GM23338 (cell line): ENCODE results near the gene PPP2R5C. TPM values are rescaled to one million over a fixed set of nuclear protein-coding genes. Genes with fewer than 3 reads are reported as not detected.

Experiments
- ATAC-seq: fragments of 200-7000 bp; cut with Tn5 transposase; 3 replicates; pipeline ENCODE4 v1.9.1; 2020
- DNase-seq: peaks from one replicate; pipeline ENCODE4 v3.0.0-alpha.2; 2015; ENCODE audit warnings: low spot score
- H2AFZ ChIP-seq: fragments of 200-600 bp; sonication (generic); 2 replicates; pipeline ENCODE4 v1.8.0; 2016; ENCODE audit warnings: antibody characterized with exemption, mild to moderate bottlenecking, moderate library complexity
- H3F3A ChIP-seq: fragments of 200-600 bp; sonication (generic); replicated peaks from 2 replicates; pipeline ENCODE4 v1.8.0; 2017; ENCODE audit warnings: antibody characterized with exemption, mixed run types, low read depth
- H3K27ac ChIP-seq: fragments of 200-600 bp; sonication (generic); 2 replicates; pipeline ENCODE4 v1.6.1; 2016; ENCODE audit warnings: low read depth
- H3K27me3 ChIP-seq: fragments of 200-600 bp; sonication (generic); 2 replicates; pipeline ENCODE4 v1.8.0; 2016; ENCODE audit warnings: mild to moderate bottlenecking, mixed run types, moderate library complexity; ENCODE audit not compliant: insufficient read depth
- H3K36me3 ChIP-seq: fragments of 200-600 bp; sonication (generic); 2 replicates; pipeline ENCODE4 v1.8.0; 2016; ENCODE audit warnings: mild to moderate bottlenecking; ENCODE audit not compliant: insufficient read depth
- H3K4me1 ChIP-seq: fragments of 200-600 bp; sonication (generic); 2 replicates; pipeline ENCODE4 v1.8.0; 2016; ENCODE audit warnings: mild to moderate bottlenecking, moderate library complexity; ENCODE audit not compliant: insufficient read depth
- H3K4me2 ChIP-seq: fragments of 200-600 bp; sonication (generic); 2 replicates; pipeline ENCODE4 v1.7.1; 2017; ENCODE audit warnings: mixed run types
- H3K4me3 ChIP-seq: fragments of 200-600 bp; sonication (generic); 2 replicates; pipeline ENCODE4 v1.6.1; 2016; ENCODE audit warnings: mixed run types
- H3K79me2 ChIP-seq: fragments of 200-600 bp; sonication (generic); replicated peaks from 2 replicates; pipeline ENCODE4 v1.8.0; 2017; ENCODE audit warnings: mild to moderate bottlenecking; ENCODE audit not compliant: insufficient read depth
- H3K9me2 ChIP-seq: fragments of 200-600 bp; sonication (generic); 2 replicates; pipeline ENCODE4 v1.8.0; 2017; ENCODE audit not compliant: insufficient read depth
- H4K20me1 ChIP-seq: fragments of 200-600 bp; sonication (generic); replicated peaks from 2 replicates; pipeline ENCODE4 v1.8.0; 2017; ENCODE audit warnings: mild to moderate bottlenecking; ENCODE audit not compliant: insufficient read depth
- H3K27ac Mint-ChIP-seq: 2 replicates; pipeline ENCODE4 v1.8.0; 2020; ENCODE audit warnings: inconsistent platforms, mild to moderate bottlenecking, moderate library complexity, mixed read lengths
- H3K27me3 Mint-ChIP-seq: 3 replicates; pipeline ENCODE4 v1.8.0; 2022; ENCODE audit warnings: low read depth, mild to moderate bottlenecking, moderate library complexity, mixed read lengths, inconsistent platforms; ENCODE audit not compliant: insufficient read depth, poor library complexity
- H3K36me3 Mint-ChIP-seq: 3 replicates; pipeline ENCODE4 v1.8.0; 2021; ENCODE audit warnings: low read depth, mild to moderate bottlenecking, inconsistent platforms, moderate library complexity, mixed read lengths
- H3K4me1 Mint-ChIP-seq: 3 replicates; pipeline ENCODE4 v1.8.0; 2020; ENCODE audit warnings: mild to moderate bottlenecking, inconsistent platforms, mixed read lengths
- H3K4me3 Mint-ChIP-seq: 3 replicates; pipeline ENCODE4 v1.8.0; 2021; ENCODE audit warnings: moderate library complexity, mild to moderate bottlenecking, inconsistent platforms, mixed read lengths
- H3K9me3 Mint-ChIP-seq: 3 replicates; pipeline ENCODE4 v1.8.0; 2020; ENCODE audit warnings: moderate library complexity, mild to moderate bottlenecking, inconsistent platforms, mixed read lengths
- CREB1 ChIP-seq: fragments of 250-450 bp; sonication (Bioruptor Pico); IDR thresholded peaks from 2 replicates; pipeline ENCODE4 v1.5.0; 2020; ENCODE audit warnings: low read depth, mild to moderate bottlenecking, moderate library complexity
- ETS1 ChIP-seq: IDR thresholded peaks from 2 replicates; pipeline ENCODE4 v1.6.1; 2016; ENCODE audit warnings: antibody characterized with exemption
- EZH2 ChIP-seq: fragments of 200-600 bp; sonication (generic); IDR thresholded peaks from one replicate; pipeline ENCODE4 v1.8.0; 2017; ENCODE audit warnings: antibody characterized with exemption, mild to moderate bottlenecking, low read depth; ENCODE audit not compliant: unreplicated experiment
- JUNB ChIP-seq: IDR thresholded peaks from one replicate; pipeline ENCODE4 v1.6.1; 2016; ENCODE audit warnings: antibody characterized with exemption; ENCODE audit not compliant: unreplicated experiment
- NANOG ChIP-seq: IDR thresholded peaks from 2 replicates; pipeline ENCODE4 v1.6.1; 2016; ENCODE audit warnings: antibody characterized with exemption, borderline replicate concordance
- POLR2AphosphoS5 ChIP-seq: IDR thresholded peaks from 2 replicates; pipeline ENCODE4 v1.6.1; 2016; ENCODE audit warnings: antibody characterized with exemption, low read depth
- REST ChIP-seq: IDR thresholded peaks from one replicate; pipeline ENCODE4 v1.6.1; 2018; ENCODE audit warnings: antibody characterized with exemption; ENCODE audit not compliant: unreplicated experiment
- STAT1 ChIP-seq: IDR thresholded peaks from one replicate; pipeline ENCODE4 v1.6.1; 2016; ENCODE audit warnings: antibody characterized with exemption; ENCODE audit not compliant: unreplicated experiment
- ZNF114 ChIP-seq: fragments of 250-450 bp; sonication (Bioruptor Pico); IDR thresholded peaks from 2 replicates; pipeline ENCODE4 v1.5.0; 2020; ENCODE audit warnings: mild to moderate bottlenecking, moderate library complexity
- ZNF331 ChIP-seq: fragments of 250-450 bp; sonication (Bioruptor Pico); IDR thresholded peaks from 2 replicates; pipeline ENCODE4 v1.5.0; 2020; ENCODE audit warnings: low read depth, mild to moderate bottlenecking, moderate library complexity
- ZNF462 ChIP-seq: fragments of 250-450 bp; sonication (Bioruptor Pico); IDR thresholded peaks from 2 replicates; pipeline ENCODE4 v1.5.0; 2020; ENCODE audit warnings: mild to moderate bottlenecking, moderate library complexity
- polyA plus RNA-seq: library from polyadenylated mRNA; unstranded; fragments of >200 nt; fragmentation: Nextera tagmentation; extraction: Ambion mirVana; gene quantifications from 2 replicates; pipeline ENCODE4 v1.2.1, GENCODE V29; 2016
- total RNA-seq: library from RNA; depleted of rRNA; stranded (reverse); fragments of >200 nt; shearing (Covaris generic); gene quantifications from 2 replicates; pipeline ENCODE4 v1.2.3, GENCODE V29; 2014
- TF ChIP-seq, protein P1 (sequence below), 2 experiments: fragments of 200-600 bp in 1 of 2; sonication (generic) in 1 of 2; conservative IDR thresholded peaks; 2 replicates each; pipeline versions ENCODE4 v1.5.1 to v1.6.1; 2016 to 2017; ENCODE audit warnings: antibody characterized with exemption in 2 of 2, low read depth in 2 of 2, mild to moderate bottlenecking in 2 of 2, moderate library complexity in 1 of 2

The PPP2R5C gene
- total and polyA plus RNA-seq, 2 experiments from 2014 or later = 75.4 to 79.7 TPM

GRCh38 chr14:101713621-101714349, 47.7 kb upstream of the PPP2R5C start:
- Histone ChIP-seq H3K4me1 (no peaks in the 10 kb centered on the region), H3K36me3 (no peaks in the 10 kb centered on the region), H3K27me3 (no peaks in the 10 kb centered on the region), H3K4me3 (no peak overlapping the region), H3K27ac (no peak overlapping the region), H4K20me1 (no peaks in the 10 kb centered on the region), H3K9me2 (no peaks in the 10 kb centered on the region), H3F3A (no peaks in the 10 kb centered on the region), H3K4me2 (no peak overlapping the region), H3K79me2 (no peaks in the 10 kb centered on the region), H2AFZ (no peak overlapping the region)
- peaks cover 3% of the 10 kb centered on the region; the same call in 1 of the 3 replicates for H3K36me3 Mint-ChIP-seq
- peaks cover 10% of the 10 kb centered on the region; the same call in 2 of the 3 replicates for H3K9me3 Mint-ChIP-seq
- peaks cover 14% of the 10 kb centered on the region for H3K27me3 Mint-ChIP-seq
- ATAC-seq (no peak), DNase-seq (no peak)
- no peak for TF ChIP-seq REST
- TF ChIP-seq CREB1 (CRISPR knock-in tag) = no peak
- TF ChIP-seq ZNF331 (CRISPR knock-in tag) = no peak
- TF ChIP-seq ETS1 = no peak
- no peak for TF ChIP-seq EZH2
- no peak for TF ChIP-seq ZNF114 (CRISPR knock-in tag)
- no peak for TF ChIP-seq STAT1
- TF ChIP-seq JUNB = no peak
- no peak for TF ChIP-seq ZNF462 (CRISPR knock-in tag)
- TF ChIP-seq, protein P1, sequence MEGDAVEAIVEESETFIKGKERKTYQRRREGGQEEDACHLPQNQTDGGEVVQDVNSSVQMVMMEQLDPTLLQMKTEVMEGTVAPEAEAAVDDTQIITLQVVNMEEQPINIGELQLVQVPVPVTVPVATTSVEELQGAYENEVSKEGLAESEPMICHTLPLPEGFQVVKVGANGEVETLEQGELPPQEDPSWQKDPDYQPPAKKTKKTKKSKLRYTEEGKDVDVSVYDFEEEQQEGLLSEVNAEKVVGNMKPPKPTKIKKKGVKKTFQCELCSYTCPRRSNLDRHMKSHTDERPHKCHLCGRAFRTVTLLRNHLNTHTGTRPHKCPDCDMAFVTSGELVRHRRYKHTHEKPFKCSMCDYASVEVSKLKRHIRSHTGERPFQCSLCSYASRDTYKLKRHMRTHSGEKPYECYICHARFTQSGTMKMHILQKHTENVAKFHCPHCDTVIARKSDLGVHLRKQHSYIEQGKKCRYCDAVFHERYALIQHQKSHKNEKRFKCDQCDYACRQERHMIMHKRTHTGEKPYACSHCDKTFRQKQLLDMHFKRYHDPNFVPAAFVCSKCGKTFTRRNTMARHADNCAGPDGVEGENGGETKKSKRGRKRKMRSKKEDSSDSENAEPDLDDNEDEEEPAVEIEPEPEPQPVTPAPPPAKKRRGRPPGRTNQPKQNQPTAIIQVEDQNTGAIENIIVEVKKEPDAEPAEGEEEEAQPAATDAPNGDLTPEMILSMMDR (conservative IDR thresholded peaks at IDR 0.05; ENCODE audit: low read depth in 2 of 2) = no peak
- TF ChIP-seq POLR2AphosphoS5 = no peak
- TF ChIP-seq NANOG = no peak
- H3K27ac Mint-ChIP-seq = no peak overlapping the region
- H3K4me3 Mint-ChIP-seq = no peak overlapping the region
- peaks cover 5% of the 10 kb centered on the region for H3K4me1 Mint-ChIP-seq
